Neural cell (in vitro differentiated cells): Measurements from ENCODE around the gene COL4A4. TPM values are rescaled to one million over a fixed set of nuclear protein-coding genes. Genes with fewer than 3 reads are reported as not detected.

Source experiments
- H2AFZ ChIP-seq: fragments of 200-600, 300-800 bp; sonication (generic), shearing (Covaris generic); 2 replicates; pipeline ENCODE4 v1.6.0; 2014; ENCODE audit warnings: low read depth, mild to moderate bottlenecking, antibody characterized with exemption, low read length, moderate library complexity
- H3F3A ChIP-seq: fragments of 200-600 bp; shearing (Covaris generic); 2 replicates; pipeline ENCODE4 v1.6.1; 2016; ENCODE audit warnings: mild to moderate bottlenecking, moderate library complexity, mixed read lengths, antibody characterized with exemption, low read length; ENCODE audit not compliant: insufficient read depth, poor library complexity, severe bottlenecking
- H3K27ac ChIP-seq: fragments of 200-600, 300-800 bp; sonication (generic), shearing (Covaris generic); 2 replicates; pipeline ENCODE4 v1.5.1; 2014; ENCODE audit warnings: mild to moderate bottlenecking, low read length, moderate library complexity
- H3K27me3 ChIP-seq: fragments of 300-800, 200-600 bp; sonication (generic), shearing (Covaris generic); 2 replicates; pipeline ENCODE4 v1.6.0; 2014; ENCODE audit warnings: mild to moderate bottlenecking, low read depth, low read length, moderate library complexity; ENCODE audit not compliant: insufficient read depth
- H3K36me3 ChIP-seq: fragments of 300-800, 200-600 bp; sonication (generic), shearing (Covaris generic); 2 replicates; pipeline ENCODE4 v1.5.1; 2014; ENCODE audit warnings: mild to moderate bottlenecking, antibody characterized with exemption, low read length, moderate library complexity; ENCODE audit not compliant: insufficient read depth
- H3K4me2 ChIP-seq: fragments of 300-800, 200-600 bp; sonication (generic), shearing (Covaris generic); 2 replicates; pipeline ENCODE4 v1.6.0; 2014; ENCODE audit warnings: mild to moderate bottlenecking, low read length
- H3K4me3 ChIP-seq: fragments of 300-800, 200-600 bp; sonication (generic), shearing (Covaris generic); 2 replicates; pipeline ENCODE4 v1.5.1; 2014; ENCODE audit warnings: mild to moderate bottlenecking, low read length, moderate library complexity
- H3K79me2 ChIP-seq: fragments of 200-600 bp; shearing (Covaris generic); replicated peaks from 2 replicates; pipeline ENCODE4 v1.6.0; 2014; ENCODE audit warnings: mild to moderate bottlenecking, low read length, moderate library complexity; ENCODE audit not compliant: insufficient read depth
- H3K9ac ChIP-seq: fragments of 300-800, 200-600 bp; sonication (generic), shearing (Covaris generic); 2 replicates; pipeline ENCODE4 v1.6.1; 2016; ENCODE audit warnings: mild to moderate bottlenecking, low read length, mixed read lengths
- H3K9me2 ChIP-seq: fragments of 200-600 bp; shearing (Covaris generic); 2 replicates; pipeline ENCODE4 v1.6.1; 2016; ENCODE audit warnings: mild to moderate bottlenecking, low read length, mixed read lengths; ENCODE audit not compliant: insufficient read depth
- H3K9me3 ChIP-seq: fragments of 200-600, 300-800 bp; sonication (generic), shearing (Covaris generic); 2 replicates; pipeline ENCODE4 v1.6.1; 2016; ENCODE audit warnings: mild to moderate bottlenecking, mixed run types, low read length, moderate library complexity, mixed read lengths
- H4K20me1 ChIP-seq: fragments of 200-600 bp; shearing (Covaris generic); 2 replicates; pipeline ENCODE4 v1.6.1; 2016; ENCODE audit warnings: mild to moderate bottlenecking, mixed run types; ENCODE audit not compliant: insufficient read depth
- EP300 ChIP-seq: fragments of 450-650 bp; conservative IDR thresholded peaks from 2 replicates; pipeline ENCODE4 v1.6.1; 2014; ENCODE audit warnings: antibody characterized with exemption, mild to moderate bottlenecking, moderate library complexity; ENCODE audit not compliant: poor library complexity, severe bottlenecking
- EZH2 ChIP-seq: fragments of 200-600, 300-800 bp; shearing (Covaris generic), sonication (generic); IDR thresholded peaks from 2 replicates; pipeline ENCODE4 v1.6.1; 2014; ENCODE audit warnings: antibody characterized with exemption, low read length, borderline replicate concordance, mild to moderate bottlenecking; ENCODE audit not compliant: insufficient read depth, poor library complexity, severe bottlenecking
- MXI1 ChIP-seq: fragments of 450-650 bp; conservative IDR thresholded peaks from 2 replicates; pipeline ENCODE4 v1.6.1; 2014; ENCODE audit warnings: antibody characterized with exemption, mild to moderate bottlenecking; ENCODE audit not compliant: poor library complexity, severe bottlenecking
- POLR2AphosphoS5 ChIP-seq: IDR thresholded peaks from 2 replicates; pipeline ENCODE4 v1.6.1; 2012
- RAD21 ChIP-seq: fragments of 450-650 bp; conservative IDR thresholded peaks from 2 replicates; pipeline ENCODE4 v1.6.1; 2014; ENCODE audit warnings: antibody characterized with exemption, mild to moderate bottlenecking, moderate library complexity
- REST ChIP-seq: IDR thresholded peaks from 2 replicates; pipeline ENCODE4 v1.6.1; 2012; ENCODE audit warnings: borderline replicate concordance
- SMC3 ChIP-seq: fragments of 450-650 bp; conservative IDR thresholded peaks from 2 replicates; pipeline ENCODE4 v1.6.1; 2014; ENCODE audit warnings: antibody characterized with exemption, mild to moderate bottlenecking, moderate library complexity; ENCODE audit not compliant: poor library complexity
- TAF1 ChIP-seq: IDR thresholded peaks from 2 replicates; pipeline ENCODE4 v1.6.1; 2012; ENCODE audit warnings: low read depth
- polyA plus RNA-seq: library from polyadenylated mRNA; depleted of rRNA; stranded (reverse); fragments of >200 nt; gene quantifications from 2 replicates; pipeline ENCODE4 v1.2.3, GENCODE V29; 2014
- TF ChIP-seq, protein P1 (sequence below): fragments of 450-650 bp; IDR thresholded peaks from 2 replicates; pipeline ENCODE4 v1.5.1; 2014; ENCODE audit warnings: antibody characterized with exemption, mild to moderate bottlenecking, moderate library complexity; ENCODE audit not compliant: poor library complexity, severe bottlenecking

Gene COL4A4
- polyA plus RNA-seq, 1 donor from 2014 or later, result 0.35 TPM

DNA sequence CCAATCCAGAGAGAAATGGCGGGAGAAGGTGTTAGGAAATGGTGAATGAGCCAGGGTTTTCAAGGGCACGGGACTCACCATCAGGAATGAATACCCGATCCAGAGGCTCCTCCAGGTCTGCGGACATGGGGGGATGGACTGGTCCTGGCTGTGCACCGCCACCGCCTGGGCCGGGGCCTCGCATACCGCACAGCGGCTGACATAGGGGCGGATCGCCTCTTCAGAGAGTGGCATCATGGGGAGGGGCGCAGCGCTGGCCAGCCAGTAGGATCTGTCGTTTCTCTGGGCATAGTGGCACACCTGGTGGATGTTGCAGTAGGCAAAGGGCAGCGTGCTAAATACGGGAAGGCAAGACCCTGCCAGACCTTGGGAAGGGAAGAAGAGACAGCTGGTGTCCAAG lies 156.1 kb downstream of the COL4A4 start:
- Histone ChIP-seq H2AFZ (no peak overlapping the region), H3K27me3 (no peaks in the 10 kb centered on the region)

DNA sequence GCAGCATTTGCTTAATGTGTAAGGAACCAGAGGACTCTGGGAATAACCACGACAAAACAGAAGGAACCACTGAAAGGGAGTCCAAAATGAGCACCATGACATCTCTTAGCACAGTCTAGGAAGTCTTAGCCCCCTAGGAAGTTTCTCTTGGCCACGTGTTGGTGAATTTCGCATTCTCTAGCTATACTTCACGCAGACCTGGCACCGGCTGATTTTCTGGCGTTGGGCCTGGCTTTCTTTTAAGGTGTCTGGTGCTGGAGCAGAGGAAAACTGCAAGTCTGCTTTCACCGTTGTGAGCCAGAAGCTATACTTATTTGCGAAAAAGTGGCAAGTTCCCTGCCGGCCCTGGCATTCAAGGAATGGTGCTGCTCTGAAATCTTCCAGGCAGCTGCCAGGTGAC lies 156.9 kb downstream of the COL4A4 start:
- H3K9ac ChIP-seq, result peak overlapping the region; percentile 55
- H3K9me2 ChIP-seq, result no peaks in the 10 kb centered on the region
- no peaks in the 10 kb centered on the region for H3K36me3 ChIP-seq
- H3K27ac ChIP-seq, result peak overlapping the region; percentile 92
- peak overlapping the region; percentile 54 for H3K4me3 ChIP-seq
- TF ChIP-seq EZH2 (no peak), SMC3 (no peak), TAF1 (no peak), REST (no peak), MXI1 (no peak), EP300 (no peak), RAD21 (no peak)
- H3K4me2 ChIP-seq, result peak overlapping the region; percentile 37
- H3K79me2 ChIP-seq, result no peaks in the 10 kb centered on the region
- H3F3A ChIP-seq, result peaks cover 7% of the 10 kb centered on the region
- no peaks in the 10 kb centered on the region for H4K20me1 ChIP-seq
- no peak overlapping the region for H2AFZ ChIP-seq
- no peaks in the 10 kb centered on the region for H3K27me3 ChIP-seq
- H3K9me3 ChIP-seq, result no peaks in the 10 kb centered on the region

More for the DNA sequence above, 156.1 kb downstream of the COL4A4 start:
- Histone ChIP-seq H3K79me2 (no peaks in the 10 kb centered on the region), H3K9me2 (no peaks in the 10 kb centered on the region), H3K9me3 (no peaks in the 10 kb centered on the region), H3K4me2 (no peak overlapping the region), H3K36me3 (no peaks in the 10 kb centered on the region), H3K4me3 (no peak overlapping the region), H3K9ac (peak overlapping the region; percentile 55), H3K27ac (peak overlapping the region; percentile 92), H4K20me1 (no peaks in the 10 kb centered on the region), H3F3A (peaks cover 7% of the 10 kb centered on the region)
- TF ChIP-seq, protein P1, sequence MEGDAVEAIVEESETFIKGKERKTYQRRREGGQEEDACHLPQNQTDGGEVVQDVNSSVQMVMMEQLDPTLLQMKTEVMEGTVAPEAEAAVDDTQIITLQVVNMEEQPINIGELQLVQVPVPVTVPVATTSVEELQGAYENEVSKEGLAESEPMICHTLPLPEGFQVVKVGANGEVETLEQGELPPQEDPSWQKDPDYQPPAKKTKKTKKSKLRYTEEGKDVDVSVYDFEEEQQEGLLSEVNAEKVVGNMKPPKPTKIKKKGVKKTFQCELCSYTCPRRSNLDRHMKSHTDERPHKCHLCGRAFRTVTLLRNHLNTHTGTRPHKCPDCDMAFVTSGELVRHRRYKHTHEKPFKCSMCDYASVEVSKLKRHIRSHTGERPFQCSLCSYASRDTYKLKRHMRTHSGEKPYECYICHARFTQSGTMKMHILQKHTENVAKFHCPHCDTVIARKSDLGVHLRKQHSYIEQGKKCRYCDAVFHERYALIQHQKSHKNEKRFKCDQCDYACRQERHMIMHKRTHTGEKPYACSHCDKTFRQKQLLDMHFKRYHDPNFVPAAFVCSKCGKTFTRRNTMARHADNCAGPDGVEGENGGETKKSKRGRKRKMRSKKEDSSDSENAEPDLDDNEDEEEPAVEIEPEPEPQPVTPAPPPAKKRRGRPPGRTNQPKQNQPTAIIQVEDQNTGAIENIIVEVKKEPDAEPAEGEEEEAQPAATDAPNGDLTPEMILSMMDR, result no peak
- TF ChIP-seq RAD21 (no peak), REST (no peak), POLR2AphosphoS5 (no peak), SMC3 (no peak), EP300 (no peak), EZH2 (no peak)
